ENCODE results near the gene UBAP2. TPM values are rescaled to one million over a fixed set of nuclear protein-coding genes. Genes with fewer than 3 reads are reported as not detected.

Gene UBAP2
- total RNA-seq, 1 donor from 2014 or later: 24.6 TPM

GRCh38 chr9:34001298-34001697, 47.4 kb downstream of the UBAP2 start:
- no peak for TF ChIP-seq POLR2A (IDR thresholded peaks at IDR 0.05)
- TF ChIP-seq CTCF (IDR thresholded peaks at IDR 0.05): no peak
- TF ChIP-seq POLR2AphosphoS5 (IDR thresholded peaks at IDR 0.05; ENCODE audit: insufficient read depth in 1 of 2, low read depth in 1 of 2): no peak

GRCh38 chr9:33995449-33995848, 53.2 kb downstream of the UBAP2 start:
- H3K36me3 ChIP-seq: peaks cover 0 to 27% of the 10 kb centered on the region in 2 donors

More at GRCh38 chr9:34001298-34001697, 47.4 kb downstream of the UBAP2 start:
- DNase-seq (ENCODE audit: extremely low spot score in 2 of 2): no peak
- peaks cover 0 to 16% of the 10 kb centered on the region in 2 donors for H3K36me3 ChIP-seq
- H3K27ac ChIP-seq: no peak overlapping the region
- intact Hi-C loops (cut with DNase I): no loop called here
- H3K4me3 ChIP-seq: no peak overlapping the region
- H3K9me3 ChIP-seq: no peaks in the 10 kb centered on the region
- H3K4me1 ChIP-seq: no peaks in the 10 kb centered on the region
- H3K27me3 ChIP-seq: no peaks in the 10 kb centered on the region

GRCh38 chr9:33993104-33993503, 55.6 kb downstream of the UBAP2 start:
- H3K9me3 ChIP-seq: no peaks in the 10 kb centered on the region
- intact Hi-C loops (cut with DNase I): no loop called here
- peaks cover 0 to 32% of the 10 kb centered on the region in 2 donors for H3K36me3 ChIP-seq
- DNase-seq (ENCODE audit: extremely low spot score in 2 of 2): no peak
- no peaks in the 10 kb centered on the region for H3K27me3 ChIP-seq
- H3K27ac ChIP-seq: no peak overlapping the region
- no peaks in the 10 kb centered on the region for H3K4me1 ChIP-seq
- TF ChIP-seq POLR2AphosphoS5 (IDR thresholded peaks at IDR 0.05; ENCODE audit: insufficient read depth in 1 of 2, low read depth in 1 of 2) (no peak), CTCF (IDR thresholded peaks at IDR 0.05) (no peak), POLR2A (IDR thresholded peaks at IDR 0.05) (no peak)
- H3K4me3 ChIP-seq: no peak overlapping the region

More at GRCh38 chr9:33995449-33995848, 53.2 kb downstream of the UBAP2 start:
- DNase-seq (ENCODE audit: extremely low spot score in 2 of 2): no peak
- no peak for TF ChIP-seq POLR2A (IDR thresholded peaks at IDR 0.05)
- no peak for TF ChIP-seq POLR2AphosphoS5 (IDR thresholded peaks at IDR 0.05; ENCODE audit: insufficient read depth in 1 of 2, low read depth in 1 of 2)
- no peak for TF ChIP-seq CTCF (IDR thresholded peaks at IDR 0.05)
- Histone ChIP-seq H3K27me3 (no peaks in the 10 kb centered on the region), H3K27ac (no peak overlapping the region), H3K4me1 (no peaks in the 10 kb centered on the region), H3K4me3 (no peak overlapping the region), H3K9me3 (no peaks in the 10 kb centered on the region)
- intact Hi-C loops (cut with DNase I): no loop called here

GRCh38 chr9:33992632-33993031, 56.1 kb downstream of the UBAP2 start:
- Histone ChIP-seq H3K4me3 (no peak overlapping the region), H3K27ac (no peak overlapping the region), H3K27me3 (no peaks in the 10 kb centered on the region), H3K36me3 (peaks cover 0 to 28% of the 10 kb centered on the region in 2 donors), H3K9me3 (no peaks in the 10 kb centered on the region), H3K4me1 (no peaks in the 10 kb centered on the region)
- DNase-seq (ENCODE audit: extremely low spot score in 2 of 2): no peak
- TF ChIP-seq POLR2A (IDR thresholded peaks at IDR 0.05) (no peak), CTCF (IDR thresholded peaks at IDR 0.05) (no peak), POLR2AphosphoS5 (IDR thresholded peaks at IDR 0.05; ENCODE audit: insufficient read depth in 1 of 2, low read depth in 1 of 2) (no peak)
- intact Hi-C loops (cut with DNase I): no loop called here

- Histone ChIP-seq H3K27me3 (no peaks in the 10 kb centered on the region), H3K4me1 (no peaks in the 10 kb centered on the region), H3K4me3 (no peak overlapping the region), H3K9me3 (no peaks in the 10 kb centered on the region), H3K27ac (no peak overlapping the region), H3K36me3 (peaks cover 0 to 20% of the 10 kb centered on the region in 2 donors)
- intact Hi-C loops (cut with DNase I): no loop called here
- no peak for TF ChIP-seq CTCF (IDR thresholded peaks at IDR 0.05)
- no peak for DNase-seq (ENCODE audit: extremely low spot score in 2 of 2)
Measured at GRCh38 chr9:33988219-33988890, 60.3 kb downstream of the UBAP2 start.
